ENCODE measurements around the gene PUSL1.

DNA sequence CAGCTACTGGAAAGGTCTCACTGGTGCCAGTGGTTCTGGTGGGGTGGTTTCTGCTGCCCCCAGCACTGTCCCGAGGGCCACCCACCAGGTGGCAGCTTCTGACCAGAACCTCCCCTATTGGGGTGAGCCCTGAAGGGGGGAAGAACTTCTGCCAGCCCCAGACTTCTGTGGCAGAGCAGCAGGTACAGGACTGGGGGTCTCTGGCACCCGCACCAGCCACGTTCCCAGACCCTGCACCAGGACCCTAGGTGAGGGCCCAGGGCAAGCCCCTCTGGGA lies 1.6 kb downstream of the PUSL1 start:
- TF ChIP-seq, protein P1, sequence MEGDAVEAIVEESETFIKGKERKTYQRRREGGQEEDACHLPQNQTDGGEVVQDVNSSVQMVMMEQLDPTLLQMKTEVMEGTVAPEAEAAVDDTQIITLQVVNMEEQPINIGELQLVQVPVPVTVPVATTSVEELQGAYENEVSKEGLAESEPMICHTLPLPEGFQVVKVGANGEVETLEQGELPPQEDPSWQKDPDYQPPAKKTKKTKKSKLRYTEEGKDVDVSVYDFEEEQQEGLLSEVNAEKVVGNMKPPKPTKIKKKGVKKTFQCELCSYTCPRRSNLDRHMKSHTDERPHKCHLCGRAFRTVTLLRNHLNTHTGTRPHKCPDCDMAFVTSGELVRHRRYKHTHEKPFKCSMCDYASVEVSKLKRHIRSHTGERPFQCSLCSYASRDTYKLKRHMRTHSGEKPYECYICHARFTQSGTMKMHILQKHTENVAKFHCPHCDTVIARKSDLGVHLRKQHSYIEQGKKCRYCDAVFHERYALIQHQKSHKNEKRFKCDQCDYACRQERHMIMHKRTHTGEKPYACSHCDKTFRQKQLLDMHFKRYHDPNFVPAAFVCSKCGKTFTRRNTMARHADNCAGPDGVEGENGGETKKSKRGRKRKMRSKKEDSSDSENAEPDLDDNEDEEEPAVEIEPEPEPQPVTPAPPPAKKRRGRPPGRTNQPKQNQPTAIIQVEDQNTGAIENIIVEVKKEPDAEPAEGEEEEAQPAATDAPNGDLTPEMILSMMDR (conservative IDR thresholded peaks at IDR 0.05; ENCODE audit: low read depth, low read length) = peak; percentile 36; the same call in 1 of the 2 replicates
- TF ChIP-seq EZH2phosphoT487 (IDR thresholded peaks at IDR 0.05; ENCODE audit: borderline replicate concordance, low read length) = no peak

Data from PC-3 (cell line).